Activated T-cell treated with anti-CD3 and anti-CD28 coated beads for 24 hours (primary cell): ENCODE measurements around the gene DSG4.

Experiments used
- DNase-seq: peaks from one replicate; pipeline ENCODE4 v3.0.0-alpha.2; 2020; ENCODE audit warnings: low read depth

The DSG4 gene

GRCh38 chr18:31446854-31447253 lies 70.3 kb downstream of the DSG4 start:
- no peak for DNase-seq

GRCh38 chr18:31447530-31448191 lies 71.1 kb downstream of the DSG4 start, which contains the start of gene DSG3:
DSG3 (plus strand) TSS chr18:31447741; CDS start chr18:31447878, 137 bp downstream.
- no peak for DNase-seq

- DNase-seq, result no peak
These were observed 73.8 kb downstream of the DSG4 start for GRCh38 chr18:31450409-31450808.

- DNase-seq, result no peak
These were observed 75.0 kb downstream of the DSG4 start for GRCh38 chr18:31451625-31452024.

GRCh38 chr18:31454066-31454708 lies 77.6 kb downstream of the DSG4 start:
- no peak for DNase-seq
